ENCODE data around the gene NPEPL1. TPM values are rescaled to one million over a fixed set of nuclear protein-coding genes. Genes with fewer than 3 reads are reported as not detected.

The NPEPL1 gene
- polyA plus RNA-seq, 2 of the 4 experiments (the other 2 are of a cell fraction): 8.6 to 34.6 TPM

GRCh38 chr20:58688840-58689239 is 3.8 kb upstream of the NPEPL1 start:
- FAIRE-seq (no peak), ATAC-seq (no peak), DNase-seq (ENCODE audit: low read depth in 1 of 2, low spot score in 1 of 2) (no peak)
- H3K27ac ChIP-seq: no peak overlapping the region
- CTCF ChIA-PET: interaction anchor here (0.6 to 0.9 kb wide), 2 partner anchors 38 to 150 kb away, joined by 3 to 4 read pairs; partner anchors contain the start of gene STX16
- POLR2A ChIA-PET: no interaction called here
- no peaks in the 10 kb centered on the region for H3K9me3 ChIP-seq
- H3K4me1 ChIP-seq: peaks cover 12% of the 10 kb centered on the region
- 88% methylated on average over 6 of the region's 6 CpGs for WGBS (ENCODE audit: missing lambda C conversion rate)
- H3K4me3 ChIP-seq: no peak overlapping the region
- no peak overlapping the region for H3K4me2 ChIP-seq
- no peak for TF ChIP-seq EP300 (IDR thresholded peaks at IDR 0.05)
- no peak for TF ChIP-seq CTCF (IDR thresholded peaks at IDR 0.05)
- no peak for TF ChIP-seq NR3C1 (IDR thresholded peaks at IDR 0.05)
- TF ChIP-seq RCOR1 (IDR thresholded peaks at IDR 0.05; ENCODE audit: low read depth, low read length): no peak
- TF ChIP-seq PBX3 (IDR thresholded peaks at IDR 0.05): no peak
- no peak for TF ChIP-seq E2F6 (IDR thresholded peaks at IDR 0.05; ENCODE audit: borderline replicate concordance, low read depth)
- TF ChIP-seq HEYL (CRISPR knock-in tag; IDR thresholded peaks at IDR 0.05): no peak
- no peak for TF ChIP-seq RARB (CRISPR knock-in tag; IDR thresholded peaks at IDR 0.05)
- TF ChIP-seq CHD4 (IDR thresholded peaks at IDR 0.05; ENCODE audit: borderline replicate concordance): no peak

- TF ChIP-seq RAD21 (conservative IDR thresholded peaks at IDR 0.05 in 1 of 2, IDR thresholded peaks at IDR 0.05 in 1 of 2) (no peak), HOXA7 (CRISPR knock-in tag; IDR thresholded peaks at IDR 0.05) (no peak), SMC3 (IDR thresholded peaks at IDR 0.05) (no peak), PBX3 (IDR thresholded peaks at IDR 0.05) (no peak), NR3C1 (IDR thresholded peaks at IDR 0.05) (no peak), GATA3 (IDR thresholded peaks at IDR 0.05; ENCODE audit: borderline replicate concordance) (no peak), ZNF302 (CRISPR knock-in tag; IDR thresholded peaks at IDR 0.05) (no peak), HOXB13 (CRISPR knock-in tag; IDR thresholded peaks at IDR 0.05; ENCODE audit: low read depth) (no peak), HES2 (IDR thresholded peaks at IDR 0.05) (no peak), KDM5A (IDR thresholded peaks at IDR 0.05) (no peak), FOSL2 (IDR thresholded peaks at IDR 0.05) (no peak), FOSL2 (CRISPR knock-in tag; IDR thresholded peaks at IDR 0.05) (no peak), CBX8 (IDR thresholded peaks at IDR 0.05) (no peak), CHD2 (IDR thresholded peaks at IDR 0.05; ENCODE audit: low read length, partially characterized antibody) (no peak), RARB (CRISPR knock-in tag; IDR thresholded peaks at IDR 0.05) (no peak), MAFK (IDR thresholded peaks at IDR 0.05; ENCODE audit: partially characterized antibody) (no peak), PHF8 (IDR thresholded peaks at IDR 0.05; ENCODE audit: borderline replicate concordance, low read depth) (no peak), ZFP36 (IDR thresholded peaks at IDR 0.05; ENCODE audit: borderline replicate concordance, partially characterized antibody) (no peak), CBX2 (IDR thresholded peaks at IDR 0.05; ENCODE audit: borderline replicate concordance, low read depth) (no peak), POLR2AphosphoS2 (conservative IDR thresholded peaks at IDR 0.05; ENCODE audit: low read length) (no peak)
- POLR2A ChIA-PET: no interaction called here
- FAIRE-seq: no peak
- Histone ChIP-seq H3K9me3 (no peaks in the 10 kb centered on the region), H3K4me2 (no peak overlapping the region), H3K27ac (0 out of 6 replicates have a peak overlapping the region, but pooled peaks of 1 of the 2 experiments have one; percentile 21), H3K4me1 (peaks cover 20% of the 10 kb centered on the region), H3K4me3 (no peak overlapping the region)
- 52% methylated on average over 7 of the region's 7 CpGs for WGBS (ENCODE audit: missing lambda C conversion rate)
- CTCF ChIA-PET: interaction anchor here (0.9 to 1.0 kb wide), 2 partner anchors 16 to 148 kb away, joined by 3 to 4 read pairs; no protein-coding TSS in a partner anchor
- ATAC-seq: no peak
- no peak for DNase-seq (ENCODE audit: low read depth in 1 of 2, low spot score in 1 of 2)
Observed at GRCh38 chr20:58690396-58691135, 2.0 kb upstream of the NPEPL1 start.

Measured in A549 (cell line).